ENCODE measurements around the gene MYO9B.

MYO9B gene

GRCh38 chr19:17227798-17228367 lies 152.3 kb downstream of the MYO9B start:
- Histone ChIP-seq H3K4me3 (ENCODE audit: severe bottlenecking) (no peak overlapping the region), H3K4me1 (ENCODE audit: insufficient read depth, poor library complexity, severe bottlenecking) (no peaks in the 10 kb centered on the region), H3K27me3 (ENCODE audit: insufficient read depth, poor library complexity, severe bottlenecking) (no peaks in the 10 kb centered on the region), H3K36me3 (ENCODE audit: low read depth) (peaks cover 22% of the 10 kb centered on the region), H3K9me3 (ENCODE audit: severe bottlenecking) (no peaks in the 10 kb centered on the region), H3K27ac (ENCODE audit: poor library complexity, severe bottlenecking) (no peak overlapping the region)
- no peak for ATAC-seq (ENCODE audit: low read depth)
- TF ChIP-seq CTCF (IDR thresholded peaks at IDR 0.05; ENCODE audit: poor library complexity, severe bottlenecking) = no peak
- no peak for DNase-seq (ENCODE audit: low spot score)

- Histone ChIP-seq H3K27ac (ENCODE audit: poor library complexity, severe bottlenecking) (no peak overlapping the region), H3K36me3 (ENCODE audit: low read depth) (peaks cover 41% of the 10 kb centered on the region), H3K9me3 (ENCODE audit: severe bottlenecking) (no peaks in the 10 kb centered on the region), H3K27me3 (ENCODE audit: insufficient read depth, poor library complexity, severe bottlenecking) (no peaks in the 10 kb centered on the region), H3K4me3 (ENCODE audit: severe bottlenecking) (no peak overlapping the region), H3K4me1 (ENCODE audit: insufficient read depth, poor library complexity, severe bottlenecking) (peaks cover 4% of the 10 kb centered on the region)
- ATAC-seq (ENCODE audit: low read depth) = no peak
- no peak for DNase-seq (ENCODE audit: low spot score)
- no peak for TF ChIP-seq CTCF (IDR thresholded peaks at IDR 0.05; ENCODE audit: poor library complexity, severe bottlenecking)
Measured at GRCh38 chr19:17229890-17230289, 154.3 kb downstream of the MYO9B start.

GRCh38 chr19:17232258-17232657 lies 156.7 kb downstream of the MYO9B start:
- DNase-seq (ENCODE audit: low spot score) (no peak), ATAC-seq (ENCODE audit: low read depth) (no peak)
- H3K9me3 ChIP-seq (ENCODE audit: severe bottlenecking) = no peaks in the 10 kb centered on the region
- no peak overlapping the region for H3K4me3 ChIP-seq (ENCODE audit: severe bottlenecking)
- H3K27me3 ChIP-seq (ENCODE audit: insufficient read depth, poor library complexity, severe bottlenecking) = no peaks in the 10 kb centered on the region
- H3K36me3 ChIP-seq (ENCODE audit: low read depth) = peaks cover 43% of the 10 kb centered on the region
- no peak overlapping the region for H3K27ac ChIP-seq (ENCODE audit: poor library complexity, severe bottlenecking)
- H3K4me1 ChIP-seq (ENCODE audit: insufficient read depth, poor library complexity, severe bottlenecking) = peaks cover 8% of the 10 kb centered on the region
- no peak for TF ChIP-seq CTCF (IDR thresholded peaks at IDR 0.05; ENCODE audit: poor library complexity, severe bottlenecking)

- ATAC-seq (ENCODE audit: low read depth) = peak; percentile 76
- Histone ChIP-seq H3K27me3 (ENCODE audit: insufficient read depth, poor library complexity, severe bottlenecking) (no peaks in the 10 kb centered on the region), H3K36me3 (ENCODE audit: low read depth) (peaks cover 64% of the 10 kb centered on the region), H3K9me3 (ENCODE audit: severe bottlenecking) (no peaks in the 10 kb centered on the region), H3K4me3 (ENCODE audit: severe bottlenecking) (peak overlapping the region; percentile 60), H3K27ac (ENCODE audit: poor library complexity, severe bottlenecking) (peak overlapping the region; percentile 84), H3K4me1 (ENCODE audit: insufficient read depth, poor library complexity, severe bottlenecking) (peaks cover 8% of the 10 kb centered on the region)
- peak; percentile 70 for DNase-seq (ENCODE audit: low spot score)
- no peak for TF ChIP-seq CTCF (IDR thresholded peaks at IDR 0.05; ENCODE audit: poor library complexity, severe bottlenecking)
Measured at GRCh38 chr19:17234911-17235299, 159.3 kb downstream of the MYO9B start.

GRCh38 chr19:17235300-17235970 lies 159.9 kb downstream of the MYO9B start:
- peak overlapping the region; percentile 60 for H3K4me3 ChIP-seq (ENCODE audit: severe bottlenecking)
- no peaks in the 10 kb centered on the region for H3K27me3 ChIP-seq (ENCODE audit: insufficient read depth, poor library complexity, severe bottlenecking)
- ATAC-seq (ENCODE audit: low read depth) (peak; percentile 65), DNase-seq (ENCODE audit: low spot score) (peak; percentile 72)
- TF ChIP-seq CTCF (IDR thresholded peaks at IDR 0.05; ENCODE audit: poor library complexity, severe bottlenecking) = peak; percentile 55
- H3K9me3 ChIP-seq (ENCODE audit: severe bottlenecking) = no peaks in the 10 kb centered on the region
- peaks cover 69% of the 10 kb centered on the region for H3K36me3 ChIP-seq (ENCODE audit: low read depth)
- peak overlapping the region; percentile 84 for H3K27ac ChIP-seq (ENCODE audit: poor library complexity, severe bottlenecking)
- H3K4me1 ChIP-seq (ENCODE audit: insufficient read depth, poor library complexity, severe bottlenecking) = peaks cover 8% of the 10 kb centered on the region

Data from RWPE2 (cell line).